K562 treated with DMSO at 1 percent for 24 hours (cell line): ENCODE data around the gene SYDE1. TPM values are rescaled to one million over a fixed set of nuclear protein-coding genes. Genes with fewer than 3 reads are reported as not detected.

Source experiments
- total RNA-seq: library from RNA; unstranded; fragments of 300-600 nt; gene quantifications from 2 replicates; pipeline ENCODE4 v1.2.3, GENCODE V29; 2022; ENCODE audit warnings: low read depth; ENCODE audit not compliant: insufficient read depth

Gene SYDE1
- not detected in 2 replicates for total RNA-seq

GRCh38 chr19:15107061-15108010 lies at the start of gene SYDE1:
Gene SYDE1, plus strand, starts transcription at chr19:15107401. Its CDS starts 33 bp downstream, at chr19:15107434.

GRCh38 chr19:15081911-15082310 lies 25.3 kb upstream of the SYDE1 start, which contains the start of gene OR1I1:
Gene OR1I1, plus strand, starts transcription at chr19:15082211. Its CDS starts 4,855 bp downstream, at chr19:15087066.

Other genes starting within 250 kb of the SYDE1 start
- gene OR7A17, start 221.3 kb upstream of the SYDE1 start, total RNA-seq: not detected in 2 replicates
- gene OR7C2, start 165.9 kb upstream of the SYDE1 start, total RNA-seq: not detected in 2 replicates
- gene SLC1A6, start 127.5 kb upstream of the SYDE1 start, total RNA-seq: not detected in 2 replicates
- gene CASP14, start 57.9 kb upstream of the SYDE1 start, total RNA-seq: not detected in 2 replicates
- gene OR1I1, start 25.2 kb upstream of the SYDE1 start, total RNA-seq: not detected in 2 replicates
- gene NOTCH3, start 93.6 kb downstream of the SYDE1 start, total RNA-seq: 0.13 and 0.71 TPM in 2 replicates
- 0.37 TPM in 1 of 2 replicates, not detected in the other for gene EPHX3, start 125.0 kb downstream of the SYDE1 start, total RNA-seq
- gene BRD4, start 225.1 kb downstream of the SYDE1 start, total RNA-seq: 55.1 and 58.9 TPM in 2 replicates